ES-I3 (cell line): ENCODE results near the gene FASTKD3.
"Not testable (repeated sequence)": the region's sequence is repeated elsewhere in the genome, so short reads cannot be mapped to it uniquely, and the experiment has no call there.

Experiments
- H3K36me3 ChIP-seq: 2 replicates; pipeline ENCODE4 v1.6.1; 2013; ENCODE audit warnings: mild to moderate bottlenecking, low read length, control low read depth, moderate library complexity; ENCODE audit not compliant: insufficient read depth
- H3K4me1 ChIP-seq: 2 replicates; pipeline ENCODE4 v1.6.1; 2013; ENCODE audit warnings: mild to moderate bottlenecking, control low read depth, low read length; ENCODE audit not compliant: insufficient read depth
- H3K9ac ChIP-seq: 2 replicates; pipeline ENCODE4 v1.6.1; 2013; ENCODE audit warnings: low read depth, mild to moderate bottlenecking, low read length, moderate library complexity
- H3K9me3 ChIP-seq: 2 replicates; pipeline ENCODE4 v1.6.1; 2013; ENCODE audit warnings: mild to moderate bottlenecking, low read length, moderate library complexity; ENCODE audit not compliant: control insufficient read depth, insufficient read depth

The FASTKD3 gene

GRCh38 chr5:7868773-7869473 is at the start of gene FASTKD3, which contains the start of gene MTRR:
TSS of gene FASTKD3 (minus strand) at chr5:7869031. CDS start at chr5:7868083, 948 bp downstream.
TSS of gene MTRR (plus strand) at chr5:7869148. CDS start at chr5:7870795, 1,647 bp downstream.
- Histone ChIP-seq H3K9ac (peak within 1 kb of the TSS; percentile 90), H3K4me1 (0 out of 2 replicates have a peak, but pooled peaks cover 10% of the 10 kb centered on the region), H3K9me3 (no peaks in the 10 kb centered on the region), H3K36me3 (no peaks in the 10 kb centered on the region)

- Histone ChIP-seq H3K9ac (no peak overlapping the region), H3K9me3 (no peaks in the 10 kb centered on the region), H3K4me1 (no peaks in the 10 kb centered on the region), H3K36me3 (no peaks in the 10 kb centered on the region)
Measured at GRCh38 chr5:7917130-7918123, 48.6 kb upstream of the FASTKD3 start.

GRCh38 chr5:7916171-7916804 is 47.5 kb upstream of the FASTKD3 start:
- H3K9ac ChIP-seq, result no peak overlapping the region
- H3K4me1 ChIP-seq, result no peaks in the 10 kb centered on the region
- H3K36me3 ChIP-seq, result no peaks in the 10 kb centered on the region
- H3K9me3 ChIP-seq, result no peaks in the 10 kb centered on the region

GRCh38 chr5:7911429-7911771 is 42.6 kb upstream of the FASTKD3 start:
- not testable (repeated sequence) for H3K9me3 ChIP-seq, H3K4me1 ChIP-seq, H3K36me3 ChIP-seq, H3K9ac ChIP-seq

- no peak overlapping the region for H3K9ac ChIP-seq
Measured at GRCh38 chr5:7910738-7911428, 42.1 kb upstream of the FASTKD3 start.

GRCh38 chr5:7908317-7908716 is 39.5 kb upstream of the FASTKD3 start:
- peaks cover 4% of the 10 kb centered on the region; the same call in 1 of the 2 replicates for H3K36me3 ChIP-seq
- peaks cover 7% of the 10 kb centered on the region; the same call in 1 of the 2 replicates for H3K9me3 ChIP-seq
- no peaks in the 10 kb centered on the region for H3K4me1 ChIP-seq
- no peak overlapping the region for H3K9ac ChIP-seq

More at GRCh38 chr5:7910738-7911428, 42.1 kb upstream of the FASTKD3 start:
- Histone ChIP-seq H3K36me3 (peaks cover 4% of the 10 kb centered on the region; the same call in 1 of the 2 replicates), H3K4me1 (no peaks in the 10 kb centered on the region), H3K9me3 (peaks cover 7% of the 10 kb centered on the region; the same call in 1 of the 2 replicates)

GRCh38 chr5:7907612-7908011 is 38.8 kb upstream of the FASTKD3 start:
- Histone ChIP-seq H3K4me1 (no peaks in the 10 kb centered on the region), H3K36me3 (peaks cover 4% of the 10 kb centered on the region; the same call in 1 of the 2 replicates), H3K9me3 (peaks cover 7% of the 10 kb centered on the region; the same call in 1 of the 2 replicates), H3K9ac (no peak overlapping the region)

- Histone ChIP-seq H3K9me3 (peaks cover 6% of the 10 kb centered on the region; the same call in 1 of the 2 replicates), H3K4me1 (no peaks in the 10 kb centered on the region), H3K36me3 (no peaks in the 10 kb centered on the region), H3K9ac (no peak overlapping the region)
Measured at GRCh38 chr5:7904170-7904569, 35.3 kb upstream of the FASTKD3 start.

- H3K9ac ChIP-seq, result no peak overlapping the region
- 0 out of 2 replicates have a peak, but pooled peaks cover 3% of the 10 kb centered on the region for H3K9me3 ChIP-seq
- peaks cover 4% of the 10 kb centered on the region for H3K36me3 ChIP-seq
- no peaks in the 10 kb centered on the region for H3K4me1 ChIP-seq
Measured at GRCh38 chr5:7902666-7903625, 34.1 kb upstream of the FASTKD3 start.

GRCh38 chr5:7902201-7902600 is 33.4 kb upstream of the FASTKD3 start:
- no peak overlapping the region for H3K9ac ChIP-seq
- no peaks in the 10 kb centered on the region for H3K4me1 ChIP-seq
- no peaks in the 10 kb centered on the region for H3K9me3 ChIP-seq
- H3K36me3 ChIP-seq, result peaks cover 4% of the 10 kb centered on the region

- peaks cover 7% of the 10 kb centered on the region for H3K36me3 ChIP-seq
- no peaks in the 10 kb centered on the region for H3K4me1 ChIP-seq
Measured at GRCh38 chr5:7897014-7897600, 28.3 kb upstream of the FASTKD3 start.

GRCh38 chr5:7894860-7895259 is 26.0 kb upstream of the FASTKD3 start:
- Histone ChIP-seq H3K36me3 (peaks cover 10% of the 10 kb centered on the region), H3K9me3 (no peaks in the 10 kb centered on the region), H3K9ac (no peak overlapping the region), H3K4me1 (no peaks in the 10 kb centered on the region)

More at GRCh38 chr5:7897014-7897600, 28.3 kb upstream of the FASTKD3 start:
- no peak overlapping the region for H3K9ac ChIP-seq
- no peaks in the 10 kb centered on the region for H3K9me3 ChIP-seq
